HG03103 (cell line): Measurements from ENCODE around the gene PPFIA3.

Experiments
- ATAC-seq: cut with Tn5 transposase; IDR thresholded peaks from one replicate; pipeline ENCODE4 v1.9.1; 2021; ENCODE audit warnings: low read depth; ENCODE audit not compliant: unreplicated experiment

PPFIA3 gene

GRCh38 chr19:49148784-49149651 is 29.7 kb downstream of the PPFIA3 start:
- no peak for ATAC-seq

- no peak for ATAC-seq
Measured at GRCh38 chr19:49149652-49150105, 30.3 kb downstream of the PPFIA3 start.

- ATAC-seq: no peak
Measured at GRCh38 chr19:49150106-49150943, 31.0 kb downstream of the PPFIA3 start.

- ATAC-seq: no peak
Measured at GRCh38 chr19:49150944-49151243, 31.6 kb downstream of the PPFIA3 start.

GRCh38 chr19:49151267-49152118 is 32.1 kb downstream of the PPFIA3 start:
- no peak for ATAC-seq

- ATAC-seq: no peak
Measured at GRCh38 chr19:49152119-49152550, 32.8 kb downstream of the PPFIA3 start.

GRCh38 chr19:49153167-49153809 is 33.9 kb downstream of the PPFIA3 start:
- ATAC-seq: no peak

GRCh38 chr19:49154279-49154678 is 34.9 kb downstream of the PPFIA3 start:
- ATAC-seq: no peak

GRCh38 chr19:49155005-49155819 is 35.9 kb downstream of the PPFIA3 start, which contains the start of gene HRC:
HRC (minus strand) TSS chr19:49155396; CDS start chr19:49155237, 159 bp downstream.
- ATAC-seq: no peak

GRCh38 chr19:49155820-49156346 is 36.5 kb downstream of the PPFIA3 start:
- ATAC-seq: no peak

GRCh38 chr19:49157445-49158224 is 38.3 kb downstream of the PPFIA3 start, which contains the start of gene TRPM4:
TRPM4 (plus strand) TSS chr19:49157792; CDS start chr19:49157867, 75 bp downstream.
- ATAC-seq: no peak

- no peak for ATAC-seq
Measured at GRCh38 chr19:49160450-49161189, 41.3 kb downstream of the PPFIA3 start.

GRCh38 chr19:49161987-49162386 is 42.6 kb downstream of the PPFIA3 start:
- ATAC-seq: no peak

- ATAC-seq: no peak
Measured at GRCh38 chr19:49165111-49165750, 45.9 kb downstream of the PPFIA3 start.

GRCh38 chr19:49165865-49166301 is 46.5 kb downstream of the PPFIA3 start:
- no peak for ATAC-seq

- no peak for ATAC-seq
Measured at GRCh38 chr19:49167857-49168409, 48.6 kb downstream of the PPFIA3 start.

GRCh38 chr19:49168421-49168820 is 49.1 kb downstream of the PPFIA3 start:
- no peak for ATAC-seq
